GM12878 (cell line): Measurements from ENCODE around the gene PTPRC. TPM values are rescaled to one million over a fixed set of nuclear protein-coding genes. Genes with fewer than 3 reads are reported as not detected.
A peak's percentile ranks its signal among the peaks of the same experiment; 100 is the strongest.

Experiments used
- ATAC-seq: fragments of 200-7000 bp; cut with Tn5 transposase; 3 replicates; pipeline ENCODE4 v1.9.1; 2020; ENCODE audit warnings: mild to moderate bottlenecking, moderate library complexity
- BruUV-seq: library from RNA; stranded (reverse); fragments of 400-500 nt; replicated peaks from 2 replicates; lab custom pipeline; 2021; lab: Mats Ljungman, UMichigan
- CTCF ChIA-PET: fragments of 300-600 bp; sonication (Branson Sonifier 250); formaldehyde crosslinking; extraction: SDS; loops from one replicate; lab custom pipeline; 2021; ENCODE audit warnings: inconsistent platforms; lab: Yijun Ruan, JAX
- POLR2A ChIA-PET: fragments of 350-600 bp; formaldehyde crosslinking; extraction: SDS; loops from one replicate; lab custom pipeline; 2021; ENCODE audit warnings: inconsistent platforms; lab: Charles Lee
- RAD21 ChIA-PET: fragments of 300-600 bp; sonication (Branson Sonifier 250); formaldehyde crosslinking; loops from one replicate; lab custom pipeline; 2023; ENCODE audit warnings: antibody characterized with exemption; ENCODE audit not compliant: unreplicated experiment; lab: Charles Lee
- SMC1A ChIA-PET: fragments of 300-600 bp; sonication (Branson Sonifier 250); formaldehyde crosslinking; loops from one replicate; lab custom pipeline; 2023; ENCODE audit not compliant: unreplicated experiment, uncharacterized antibody; lab: Charles Lee
- DNase-seq: peaks from one replicate; pipeline ENCODE4 v3.0.0-alpha.2; 2011; ENCODE audit warnings: low read depth, low spot score
- FAIRE-seq: peaks from 3 replicates; lab custom pipeline; 2011; peaks lifted over from hg19 to GRCh38; lab: Jason Lieb, UNC
- H2AFZ ChIP-seq: 2 replicates; pipeline ENCODE4 v1.6.0; 2011; ENCODE audit warnings: low read depth, low read length, control low read depth; ENCODE audit not compliant: control insufficient read depth
- H3K27ac ChIP-seq: 2 replicates; pipeline ENCODE4 v1.5.1; 2011; ENCODE audit warnings: control low read depth; ENCODE audit not compliant: control insufficient read depth, insufficient read depth
- H3K27me3 ChIP-seq, 2 experiments: replicated peaks in 1 of 2; 2 replicates each; pipeline versions ENCODE4 v1.6.0 to v1.6.1; 2011; ENCODE audit warnings: low read length in 1 of 2; ENCODE audit not compliant: control insufficient read depth in 2 of 2, insufficient read depth in 2 of 2
- H3K36me3 ChIP-seq, 2 experiments: 2 replicates each; pipeline ENCODE4 v1.5.1; 2011; ENCODE audit warnings: low read length in 1 of 2; ENCODE audit not compliant: control insufficient read depth in 2 of 2, insufficient read depth in 2 of 2
- H3K4me1 ChIP-seq: 2 replicates; pipeline ENCODE4 v1.6.1; 2011; ENCODE audit warnings: mild to moderate bottlenecking, low read length, moderate library complexity, mixed read lengths; ENCODE audit not compliant: control insufficient read depth, insufficient read depth
- H3K4me2 ChIP-seq: 2 replicates; pipeline ENCODE4 v1.6.0; 2011; ENCODE audit warnings: control low read depth; ENCODE audit not compliant: control insufficient read depth, insufficient read depth
- H3K4me3 ChIP-seq: fragments of 200-600 bp; sonication (generic); 2 replicates; pipeline ENCODE4 v1.5.1; 2016
- H3K79me2 ChIP-seq: 2 replicates; pipeline ENCODE4 v1.6.0; 2011; ENCODE audit warnings: low read length; ENCODE audit not compliant: control insufficient read depth, insufficient read depth
- H3K9ac ChIP-seq: 2 replicates; pipeline ENCODE4 v1.8.0; 2011; ENCODE audit warnings: low read length, control low read depth, mixed read lengths; ENCODE audit not compliant: control insufficient read depth, insufficient read depth
- H3K9me3 ChIP-seq: replicated peaks from 3 replicates; pipeline ENCODE4 v1.5.1; 2011; ENCODE audit warnings: mild to moderate bottlenecking, low read length; ENCODE audit not compliant: control insufficient read depth, insufficient read depth
- H4K20me1 ChIP-seq: 2 replicates; pipeline ENCODE4 v1.6.0; 2011; ENCODE audit not compliant: control insufficient read depth, insufficient read depth
- CHD1 ChIP-seq: IDR thresholded peaks from 2 replicates; pipeline ENCODE4 v1.6.1; 2012; ENCODE audit warnings: low read depth, low read length, improper control_type of control experiment
- LARP7 ChIP-seq: fragments of 450-650 bp; IDR thresholded peaks from 2 replicates; pipeline ENCODE4 v1.6.1; 2017; ENCODE audit warnings: mild to moderate bottlenecking
- MEF2B ChIP-seq: fragments of 450-650 bp; IDR thresholded peaks from 2 replicates; pipeline ENCODE4 v1.6.1; 2018; ENCODE audit warnings: mild to moderate bottlenecking, moderate library complexity; ENCODE audit not compliant: partially characterized antibody, poor library complexity, severe bottlenecking
- NFYA ChIP-seq: IDR thresholded peaks from 2 replicates; pipeline ENCODE4 v1.6.1; 2011; ENCODE audit warnings: low read depth, mild to moderate bottlenecking, low read length, improper control_type of control experiment, borderline replicate concordance
- NRF1 ChIP-seq: conservative IDR thresholded peaks from 2 replicates; pipeline ENCODE4 v1.6.1; 2011; ENCODE audit warnings: mild to moderate bottlenecking, low read depth, low read length, improper control_type of control experiment
- PAX5 ChIP-seq: IDR thresholded peaks from 2 replicates; pipeline ENCODE4 v1.6.1; 2011; ENCODE audit warnings: low read depth, low read length, borderline replicate concordance
- ZNF24 ChIP-seq: fragments of 450-650 bp; IDR thresholded peaks from 2 replicates; pipeline ENCODE4 v1.6.1; 2017; ENCODE audit warnings: antibody characterized with exemption, mild to moderate bottlenecking
- WGBS: methylation state at CpG from one replicate; pipeline ENCODE4 v1.1.6; 2016; ENCODE audit warnings: low lambda C conversion rate; ENCODE audit not compliant: insufficient replicate concordance, insufficient coverage; ENCODE audit errors: missing lambda C conversion rate; 5-methylcytosine and 5-hydroxymethylcytosine counted together
- in situ Hi-C: fragments of 300-500 bp; cut with MboI; formaldehyde crosslinking; loops from 9 replicates; pipeline ENCODE4 v1.14.3; 2018; ENCODE audit warnings: mixed read lengths
- intact Hi-C: fragments of 100-400 bp; cut with micrococcal nuclease; formaldehyde crosslinking; loops from one replicate; pipeline ENCODE4 v1.14.2; 2022; ENCODE audit not compliant: unreplicated experiment
- polyA plus RNA-seq, 11 experiments: library from polyadenylated mRNA; depleted of rRNA in 4 of 11; unstranded in 6 of 11; stranded (reverse) in 5 of 11; fragments of >200 nt; fragmentation: Nextera tagmentation in 4 of 11; fragmentation: Illumina TruSeq in 1 of 11; extraction: Ambion mirVana in 4 of 11; extraction: Trizol in 1 of 11; gene quantifications; 1 replicate in 1 of 11; 2 replicates in 10 of 11; pipeline versions ENCODE4 v1.2.1 to v1.2.3, GENCODE V29; 2011 to 2016; ENCODE audit warnings: inconsistent platforms in 2 of 11, missing spikeins in 2 of 11, low read depth in 1 of 11
- total RNA-seq, 4 experiments: library from RNA; depleted of rRNA in 3 of 4; stranded (reverse); fragments of >200 nt in 3 of 4; fragmentation: Illumina TruSeq in 1 of 4; extraction: Trizol in 1 of 4; gene quantifications; 2 replicates each; pipeline versions ENCODE4 v1.2.1 to v1.2.3, GENCODE V29; 2013 to 2021
- TF ChIP-seq, protein P1 (sequence below): fragments of 450-650 bp; conservative IDR thresholded peaks from 2 replicates; pipeline ENCODE4 v1.6.1; 2017; ENCODE audit warnings: mild to moderate bottlenecking, moderate library complexity

Gene PTPRC
- total and polyA plus RNA-seq, 10 of the 15 experiments (the other 5 are each of a cell fraction or from before 2014, with no cell fraction given) = 72.9 to 221 (median 118) TPM

DNA sequence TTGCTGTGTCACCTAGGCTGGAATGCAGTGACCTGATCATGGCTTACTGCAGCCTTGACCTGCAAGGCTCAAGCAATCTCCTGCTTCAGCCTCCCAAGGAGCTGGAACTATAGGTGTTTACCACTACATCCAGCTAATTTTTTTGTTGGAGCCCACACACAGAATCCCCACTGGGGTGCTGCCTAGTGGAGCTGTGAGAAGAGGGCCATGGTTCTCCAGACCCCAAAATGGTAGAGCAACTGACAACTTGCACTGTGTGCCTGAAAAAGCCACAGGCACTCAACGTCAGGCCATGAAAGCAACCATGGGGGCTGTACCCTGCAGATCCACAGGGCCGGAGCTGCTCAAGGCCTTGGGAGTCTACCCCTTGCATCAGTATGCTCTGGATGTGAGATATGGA is 39.1 kb upstream of the PTPRC start:
- no peaks in the 10 kb centered on the region for H4K20me1 ChIP-seq
- H3K9ac ChIP-seq = no peak overlapping the region
- FAIRE-seq = no peak
- ChIA-PET RAD21 (interaction anchor here (2.5 to 7.6 kb wide), 6 partner anchors 22 to 84 kb away, joined by 7 to 150 read pairs (median 29); partner anchors contain the start of gene PTPRC), CTCF (interaction anchor here (2.2 to 4.4 kb wide), 2 partner anchors 22 to 82 kb away, joined by 6 to 43 read pairs; no protein-coding TSS in a partner anchor), POLR2A (interaction anchor here (1.0 to 3.0 kb wide), 2 partner anchors 45 to 50 kb away, joined by 3 to 10 read pairs; no protein-coding TSS in a partner anchor), SMC1A (interaction anchor here (1.0 to 7.8 kb wide), 13 partner anchors 9 to 190 kb away, joined by 3 to 90 read pairs (median 13); partner anchors contain the start of gene PTPRC)
- intact Hi-C loops = loop anchor here (1.0 to 5.0 kb wide), 4 partner anchors 42 to 437 kb away; no protein-coding TSS in a partner anchor
- no peaks in the 10 kb centered on the region for H3K36me3 ChIP-seq
- WGBS = 97% methylated on average over 2 of the region's 2 CpGs
- 0 out of 2 replicates have a peak overlapping the region, but pooled peaks have one; percentile 82 for H3K4me2 ChIP-seq
- peaks cover 27% of the 10 kb centered on the region for H3K4me1 ChIP-seq
- TF ChIP-seq, protein P1, sequence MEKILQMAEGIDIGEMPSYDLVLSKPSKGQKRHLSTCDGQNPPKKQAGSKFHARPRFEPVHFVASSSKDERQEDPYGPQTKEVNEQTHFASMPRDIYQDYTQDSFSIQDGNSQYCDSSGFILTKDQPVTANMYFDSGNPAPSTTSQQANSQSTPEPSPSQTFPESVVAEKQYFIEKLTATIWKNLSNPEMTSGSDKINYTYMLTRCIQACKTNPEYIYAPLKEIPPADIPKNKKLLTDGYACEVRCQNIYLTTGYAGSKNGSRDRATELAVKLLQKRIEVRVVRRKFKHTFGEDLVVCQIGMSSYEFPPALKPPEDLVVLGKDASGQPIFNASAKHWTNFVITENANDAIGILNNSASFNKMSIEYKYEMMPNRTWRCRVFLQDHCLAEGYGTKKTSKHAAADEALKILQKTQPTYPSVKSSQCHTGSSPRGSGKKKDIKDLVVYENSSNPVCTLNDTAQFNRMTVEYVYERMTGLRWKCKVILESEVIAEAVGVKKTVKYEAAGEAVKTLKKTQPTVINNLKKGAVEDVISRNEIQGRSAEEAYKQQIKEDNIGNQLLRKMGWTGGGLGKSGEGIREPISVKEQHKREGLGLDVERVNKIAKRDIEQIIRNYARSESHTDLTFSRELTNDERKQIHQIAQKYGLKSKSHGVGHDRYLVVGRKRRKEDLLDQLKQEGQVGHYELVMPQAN = no peak
- TF ChIP-seq NRF1 (no peak), LARP7 (no peak), ZNF24 (no peak), NFYA (no peak), CHD1 (no peak), PAX5 (no peak), MEF2B (no peak)
- H3K9me3 ChIP-seq = peaks cover 11% of the 10 kb centered on the region
- in situ Hi-C loops = no loop called here
- H3K4me3 ChIP-seq = no peak overlapping the region
- no peak for ATAC-seq
- H3K27ac ChIP-seq = peak overlapping the region; percentile 81
- no TSS peak for BruUV-seq
- DNase-seq = no peak
- no peaks in the 10 kb centered on the region for H3K27me3 ChIP-seq
- no peaks in the 10 kb centered on the region; the same call in 1 of the 2 replicates for H3K79me2 ChIP-seq
- H2AFZ ChIP-seq = no peak overlapping the region
